NB4 (cell line): ENCODE measurements around the gene PRKG1.

Experiments
- DNase-seq: peaks from one replicate; pipeline ENCODE4 v3.0.0; 2010; ENCODE audit warnings: low read depth
- H3K4me3 ChIP-seq: one replicate; pipeline ENCODE4 v1.5.1; 2011; ENCODE audit warnings: mild to moderate bottlenecking, low read depth, low read length, moderate library complexity
- MYC ChIP-seq: IDR thresholded peaks from 2 replicates; pipeline ENCODE4 v1.6.1; 2011; ENCODE audit warnings: low read depth, low read length
- POLR2A ChIP-seq: IDR thresholded peaks from 2 replicates; pipeline ENCODE4 v1.6.1; 2011; ENCODE audit warnings: mild to moderate bottlenecking; ENCODE audit not compliant: insufficient read length; ENCODE audit errors: extremely low read depth
- TF ChIP-seq, protein P1 (sequence below): IDR thresholded peaks from one replicate; pipeline ENCODE4 v1.5.1; 2012; ENCODE audit warnings: low read depth, low read length
- TF ChIP-seq, protein P2 (sequence below): IDR thresholded peaks from 2 replicates; pipeline ENCODE4 v1.6.1; 2011; ENCODE audit warnings: low read depth, low read length

PRKG1 gene

DNA sequence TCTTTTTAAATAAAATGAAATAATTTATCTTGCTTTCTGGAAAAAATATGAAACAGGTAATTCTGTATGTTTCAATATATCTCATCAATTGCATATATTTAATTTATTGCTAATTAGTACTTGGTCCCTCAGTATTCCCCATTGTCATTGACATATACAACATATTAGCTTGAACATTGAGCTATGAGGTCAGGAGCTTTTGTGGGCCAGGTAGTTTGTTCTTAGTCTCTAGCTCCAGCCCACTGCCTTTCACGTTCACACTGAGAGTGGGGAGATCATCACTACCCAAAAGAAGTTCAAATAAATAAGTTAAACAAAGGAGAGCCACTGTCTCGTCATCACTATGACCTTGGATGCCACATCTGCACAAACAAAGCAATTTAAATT, 1185.1 kb downstream of the PRKG1 start:
- no peak overlapping the region for H3K4me3 ChIP-seq
- no peak for DNase-seq
- TF ChIP-seq, protein P1, sequence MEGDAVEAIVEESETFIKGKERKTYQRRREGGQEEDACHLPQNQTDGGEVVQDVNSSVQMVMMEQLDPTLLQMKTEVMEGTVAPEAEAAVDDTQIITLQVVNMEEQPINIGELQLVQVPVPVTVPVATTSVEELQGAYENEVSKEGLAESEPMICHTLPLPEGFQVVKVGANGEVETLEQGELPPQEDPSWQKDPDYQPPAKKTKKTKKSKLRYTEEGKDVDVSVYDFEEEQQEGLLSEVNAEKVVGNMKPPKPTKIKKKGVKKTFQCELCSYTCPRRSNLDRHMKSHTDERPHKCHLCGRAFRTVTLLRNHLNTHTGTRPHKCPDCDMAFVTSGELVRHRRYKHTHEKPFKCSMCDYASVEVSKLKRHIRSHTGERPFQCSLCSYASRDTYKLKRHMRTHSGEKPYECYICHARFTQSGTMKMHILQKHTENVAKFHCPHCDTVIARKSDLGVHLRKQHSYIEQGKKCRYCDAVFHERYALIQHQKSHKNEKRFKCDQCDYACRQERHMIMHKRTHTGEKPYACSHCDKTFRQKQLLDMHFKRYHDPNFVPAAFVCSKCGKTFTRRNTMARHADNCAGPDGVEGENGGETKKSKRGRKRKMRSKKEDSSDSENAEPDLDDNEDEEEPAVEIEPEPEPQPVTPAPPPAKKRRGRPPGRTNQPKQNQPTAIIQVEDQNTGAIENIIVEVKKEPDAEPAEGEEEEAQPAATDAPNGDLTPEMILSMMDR: no peak

DNA sequence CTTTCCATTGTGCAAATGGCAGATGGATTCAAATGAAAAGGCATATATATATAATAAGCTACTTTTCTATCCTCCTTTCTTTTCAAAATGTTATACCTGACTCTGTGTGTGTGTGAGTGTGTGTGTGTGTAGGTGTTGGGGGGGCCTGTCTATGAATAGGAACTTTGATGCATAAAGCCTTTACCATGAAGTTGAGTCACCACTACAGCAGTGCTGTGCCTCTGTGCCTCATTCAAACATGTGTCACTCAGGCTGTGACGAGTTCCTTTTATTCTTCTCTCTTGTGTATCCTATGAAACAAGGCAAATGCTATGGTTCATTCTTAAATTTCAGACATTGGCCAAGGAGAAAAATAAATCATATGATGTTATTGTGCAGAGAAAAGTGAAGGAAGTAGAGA, 1187.1 kb downstream of the PRKG1 start:
- no peak for DNase-seq
- no peak overlapping the region for H3K4me3 ChIP-seq
- TF ChIP-seq, protein P1: no peak
- TF ChIP-seq, protein P2, sequence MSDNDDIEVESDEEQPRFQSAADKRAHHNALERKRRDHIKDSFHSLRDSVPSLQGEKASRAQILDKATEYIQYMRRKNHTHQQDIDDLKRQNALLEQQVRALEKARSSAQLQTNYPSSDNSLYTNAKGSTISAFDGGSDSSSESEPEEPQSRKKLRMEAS: no peak
- TF ChIP-seq MYC: no peak
- no peak for TF ChIP-seq POLR2A

DNA sequence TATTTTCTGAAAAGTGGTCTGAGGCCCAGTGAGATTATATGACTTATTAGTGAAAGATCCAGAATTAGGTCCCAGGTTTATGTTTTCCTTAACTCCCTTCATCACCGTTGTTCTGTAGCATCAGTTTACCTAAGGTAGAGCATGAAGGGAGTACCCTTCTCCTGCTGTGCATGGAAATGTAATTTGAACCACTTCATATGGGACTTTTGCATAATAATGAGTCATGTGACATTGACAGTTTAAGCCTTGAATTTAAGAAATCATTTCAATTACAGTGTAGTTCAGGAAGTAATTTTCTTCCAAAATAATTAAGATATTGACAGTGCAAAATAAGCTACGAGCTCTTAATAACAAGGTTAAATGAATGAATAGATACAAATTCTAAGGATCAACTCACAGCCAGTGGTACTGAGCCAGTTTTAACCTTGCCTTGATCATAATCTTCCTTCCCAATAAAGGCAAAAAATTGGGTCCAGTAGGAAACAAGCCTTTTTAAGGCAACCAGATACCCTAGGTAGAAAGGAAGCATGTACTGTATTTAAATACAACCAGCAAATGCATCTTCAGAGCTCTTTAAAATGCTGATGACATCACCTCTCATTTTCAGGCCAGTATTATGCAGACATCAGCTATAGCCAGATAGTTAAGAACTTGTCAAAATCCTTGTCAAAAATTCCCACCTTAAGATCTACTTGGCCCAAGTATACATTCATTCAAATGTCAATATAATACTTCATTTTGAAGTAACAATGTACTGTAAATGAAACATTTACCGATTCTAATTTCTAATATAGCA, 1191.0 kb downstream of the PRKG1 start:
- no peak for DNase-seq
- H3K4me3 ChIP-seq: no peak overlapping the region
- TF ChIP-seq, protein P2: no peak
- TF ChIP-seq POLR2A: no peak
- TF ChIP-seq, protein P1: no peak
- TF ChIP-seq MYC: no peak

DNA sequence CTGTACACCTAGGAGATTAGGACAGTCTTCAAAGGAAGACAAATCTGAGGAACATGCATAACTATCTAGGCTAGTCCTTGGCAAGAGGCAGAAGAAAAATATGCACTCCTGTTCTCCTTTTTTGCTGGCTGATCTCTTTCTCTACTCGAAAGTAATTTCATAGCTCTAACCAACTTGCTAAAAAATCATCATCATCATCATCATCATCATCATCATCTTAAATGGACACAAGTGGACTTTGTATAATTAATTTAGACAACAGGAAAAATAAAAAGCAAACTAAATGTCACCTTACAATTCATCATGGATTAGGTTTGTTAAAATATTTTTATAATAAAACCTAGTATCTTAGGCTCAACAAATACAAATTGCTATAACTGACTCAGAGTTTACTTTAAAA, 1192.6 kb downstream of the PRKG1 start:
- no peak for DNase-seq
- no peak overlapping the region for H3K4me3 ChIP-seq
- TF ChIP-seq MYC: no peak
- TF ChIP-seq POLR2A: no peak
- TF ChIP-seq, protein P2: no peak
- TF ChIP-seq, protein P1: no peak

DNA sequence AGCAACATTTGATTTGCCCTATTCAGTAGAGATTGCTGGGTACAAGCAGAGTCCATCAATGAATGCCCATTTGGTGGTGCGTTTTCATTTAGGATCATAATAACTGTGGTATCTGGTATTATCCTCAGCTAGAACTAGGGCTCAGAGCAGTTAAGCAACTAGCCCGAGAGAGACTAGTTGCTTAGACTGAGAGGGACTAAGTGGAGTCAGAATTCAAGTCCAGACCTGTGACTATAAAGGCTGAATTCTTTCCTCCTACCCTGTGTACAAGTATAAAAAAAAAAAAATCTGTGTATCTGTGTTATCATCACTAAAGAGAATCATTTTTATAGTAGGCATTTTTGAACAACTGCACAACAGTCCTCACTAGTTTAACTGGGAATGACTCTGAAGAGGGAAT, 1194.5 kb downstream of the PRKG1 start:
- TF ChIP-seq, protein P2: no peak
- no peak for TF ChIP-seq MYC
- no peak overlapping the region for H3K4me3 ChIP-seq
- DNase-seq: no peak

DNA sequence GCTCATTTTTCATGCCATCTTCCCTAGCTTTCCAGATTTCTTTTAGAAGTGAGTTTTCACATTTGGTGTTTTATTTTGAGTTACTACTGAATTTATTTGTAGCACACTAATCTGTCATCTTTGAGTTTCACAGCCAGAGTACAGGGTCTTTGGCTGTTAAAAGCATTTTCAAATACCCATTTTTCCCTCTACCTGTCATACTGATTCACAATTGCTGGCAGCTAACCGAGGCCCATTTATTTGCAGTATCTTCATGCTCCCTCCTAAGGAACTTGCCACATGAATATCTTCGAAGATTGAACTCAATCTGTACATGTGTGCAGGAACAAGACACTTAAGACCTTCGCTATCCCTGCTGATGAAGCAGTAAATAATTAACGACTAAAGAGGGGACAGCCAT, 1194.9 kb downstream of the PRKG1 start:
- DNase-seq: no peak
- TF ChIP-seq, protein P1: no peak
- TF ChIP-seq, protein P2: no peak
- TF ChIP-seq MYC: no peak
- H3K4me3 ChIP-seq: no peak overlapping the region
